Measurements from ENCODE around the gene FAM200C. TPM values are rescaled to one million over a fixed set of nuclear protein-coding genes. Genes with fewer than 3 reads are reported as not detected.

Gene FAM200C
- total and polyA plus RNA-seq, 9 donors, result 4.8 to 14.3 (median 8.0) TPM

GRCh38 chr5:160371294-160371693 lies 28.6 kb downstream of the FAM200C start:
- no peaks in the 10 kb centered on the region for H3K4me1 ChIP-seq (ENCODE audit: insufficient read depth)
- intact Hi-C loops (cut with DNase I), result no loop called here
- H3K27ac ChIP-seq, result no peak overlapping the region
- no peak for DNase-seq
- TF ChIP-seq CTCF (IDR thresholded peaks at IDR 0.05) (no peak), EP300 (IDR thresholded peaks at IDR 0.05) (no peak), POLR2A (IDR thresholded peaks at IDR 0.05) (no peak)
- no peak overlapping the region for H3K4me3 ChIP-seq
- H3K27me3 ChIP-seq, result no peaks in the 10 kb centered on the region
- no peaks in the 10 kb centered on the region for H3K36me3 ChIP-seq
- no peaks in the 10 kb centered on the region for H3K9me3 ChIP-seq

GRCh38 chr5:160370713-160371034 lies 29.2 kb downstream of the FAM200C start:
- intact Hi-C loops (cut with DNase I), result no loop called here
- no peak overlapping the region for H3K27ac ChIP-seq
- no peaks in the 10 kb centered on the region for H3K36me3 ChIP-seq
- peak overlapping the region; percentile 53 for H3K4me3 ChIP-seq
- TF ChIP-seq CTCF (IDR thresholded peaks at IDR 0.05) (no peak), EP300 (IDR thresholded peaks at IDR 0.05) (no peak), POLR2A (IDR thresholded peaks at IDR 0.05) (no peak)
- no peak for DNase-seq
- 18 to 20% (median 19%) methylated on average over 12 of the region's 12 CpGs for WGBS, 3 donors
- no peaks in the 10 kb centered on the region for H3K27me3 ChIP-seq
- H3K4me1 ChIP-seq (ENCODE audit: insufficient read depth), result no peaks in the 10 kb centered on the region
- H3K9me3 ChIP-seq, result no peaks in the 10 kb centered on the region

GRCh38 chr5:160369990-160370712 lies 29.7 kb downstream of the FAM200C start, which contains the start of gene C1QTNF2:
Gene C1QTNF2, minus strand, starts transcription at chr5:160370626. Its CDS starts 15,615 bp downstream, at chr5:160355011.
- Histone ChIP-seq H3K36me3 (no peaks in the 10 kb centered on the region), H3K4me3 (peak within 1 kb of the TSS; percentile 53), H3K9me3 (no peaks in the 10 kb centered on the region), H3K4me1 (ENCODE audit: insufficient read depth) (no peaks in the 10 kb centered on the region), H3K27ac (peak within 1 kb of the TSS; percentile 11 to 36), H3K27me3 (no peaks in the 10 kb centered on the region)
- 2 to 3% (median 2%) methylated on average over 43 to 45 of the region's 45 CpGs for WGBS, 3 donors
- intact Hi-C loops (cut with DNase I), result no loop called here
- TF ChIP-seq EP300 (IDR thresholded peaks at IDR 0.05) (no peak), CTCF (IDR thresholded peaks at IDR 0.05) (no peak), POLR2A (IDR thresholded peaks at IDR 0.05) (no peak)
- peak; percentile 59 to 77 (median 68) for DNase-seq

DNA sequence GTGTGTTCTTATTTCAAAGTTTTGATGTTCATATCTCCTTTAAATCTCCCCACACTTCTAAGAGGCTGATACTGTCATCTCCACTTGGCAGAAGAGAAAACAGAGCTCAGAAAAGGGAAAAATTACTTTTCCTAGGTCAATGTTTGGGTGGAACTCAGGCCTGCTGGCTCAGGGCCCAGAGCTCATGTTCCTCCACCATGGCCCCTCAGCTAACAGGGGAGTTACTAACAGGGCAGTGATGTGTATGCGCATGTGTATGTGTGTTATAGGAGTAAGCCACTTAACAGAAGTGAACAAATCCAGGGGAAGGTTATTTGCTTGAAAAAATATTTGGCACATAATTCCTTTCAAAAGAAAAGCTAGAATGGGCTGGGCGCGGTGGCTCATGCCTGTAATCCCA lies 32.0 kb downstream of the FAM200C start:
- Histone ChIP-seq H3K27me3 (no peaks in the 10 kb centered on the region), H3K4me3 (no peak overlapping the region), H3K27ac (no peak overlapping the region), H3K4me1 (ENCODE audit: insufficient read depth) (peaks cover 4% of the 10 kb centered on the region), H3K9me3 (no peaks in the 10 kb centered on the region), H3K36me3 (no peaks in the 10 kb centered on the region)
- DNase-seq, result no peak
- intact Hi-C loops (cut with DNase I), result no loop called here
- TF ChIP-seq POLR2A (IDR thresholded peaks at IDR 0.05) (no peak), EP300 (IDR thresholded peaks at IDR 0.05) (no peak), CTCF (IDR thresholded peaks at IDR 0.05) (no peak)
- 94 to 99% (median 96%) methylated on average over 3 of the region's 3 CpGs for WGBS, 3 donors

Measured in ovary (tissue), 9 donors.